ENCODE results near the gene FOXJ3.
A peak's percentile ranks its signal among the peaks of the same experiment; 100 is the strongest.

The FOXJ3 gene

DNA sequence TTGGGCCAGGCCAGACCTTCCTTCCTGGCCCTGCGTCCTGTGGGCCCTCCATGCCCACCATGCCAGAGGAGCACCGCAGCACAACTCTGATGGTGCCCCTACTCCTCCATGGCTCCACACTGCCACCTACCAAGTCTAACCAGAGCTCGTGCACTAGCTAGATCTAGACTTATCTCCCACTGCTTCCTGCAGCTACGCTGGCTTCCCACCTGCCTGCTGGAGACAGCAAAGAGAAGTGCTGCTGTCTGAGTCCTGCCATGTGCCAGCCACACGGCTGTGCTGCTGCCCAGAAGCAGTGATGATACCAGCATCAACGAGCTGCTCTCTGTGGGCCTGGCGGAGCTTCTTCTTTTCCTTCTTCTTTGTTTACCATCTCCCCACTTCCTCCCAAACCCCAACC, 177.4 kb downstream of the FOXJ3 start:
- Histone ChIP-seq H3K27ac (no peak overlapping the region), H3K4me3 (no peak overlapping the region)

DNA sequence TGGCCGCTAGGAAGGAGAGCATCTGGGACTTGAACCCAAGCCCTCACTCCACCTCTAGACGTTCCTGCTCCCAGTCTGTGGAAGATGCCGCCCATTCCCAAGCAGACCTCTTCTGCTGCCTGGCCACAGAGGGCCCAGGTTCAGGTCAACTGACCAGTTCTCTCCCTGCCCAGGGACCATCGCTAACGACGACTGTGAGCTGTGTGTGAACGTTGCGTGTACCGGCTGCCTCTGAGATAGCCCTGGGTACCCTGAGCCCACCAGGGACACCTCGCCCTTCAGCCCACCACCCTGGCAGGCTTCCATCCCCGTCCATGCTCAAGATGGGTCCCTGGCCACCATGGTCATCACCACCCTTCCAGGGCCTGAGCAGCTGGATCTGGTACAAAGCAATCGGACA, 179.7 kb downstream of the FOXJ3 start:
- no peak overlapping the region for H3K27ac ChIP-seq
- no peak overlapping the region for H3K4me3 ChIP-seq

DNA sequence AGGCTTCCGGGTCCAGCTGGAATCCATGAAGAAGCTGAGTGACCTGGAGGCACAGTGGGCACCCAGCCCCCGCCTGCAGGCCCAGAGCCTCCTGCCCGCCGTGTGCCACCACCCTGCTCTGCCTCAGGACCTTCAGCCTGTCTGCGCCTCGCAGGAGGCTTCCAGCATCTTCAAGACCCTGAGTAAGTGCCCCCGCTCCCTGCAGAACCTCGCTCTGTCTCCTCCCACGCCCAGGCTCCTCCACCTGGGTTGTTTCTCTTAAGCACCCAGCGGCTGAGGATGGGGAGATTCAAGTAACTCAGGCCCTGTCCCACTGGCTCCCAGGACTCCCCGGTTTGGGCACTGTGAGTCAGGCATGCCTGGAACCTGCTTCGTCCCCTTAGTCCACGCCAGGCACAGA, 180.3 kb downstream of the FOXJ3 start:
- Histone ChIP-seq H3K27ac (no peak overlapping the region), H3K4me3 (no peak overlapping the region)

DNA sequence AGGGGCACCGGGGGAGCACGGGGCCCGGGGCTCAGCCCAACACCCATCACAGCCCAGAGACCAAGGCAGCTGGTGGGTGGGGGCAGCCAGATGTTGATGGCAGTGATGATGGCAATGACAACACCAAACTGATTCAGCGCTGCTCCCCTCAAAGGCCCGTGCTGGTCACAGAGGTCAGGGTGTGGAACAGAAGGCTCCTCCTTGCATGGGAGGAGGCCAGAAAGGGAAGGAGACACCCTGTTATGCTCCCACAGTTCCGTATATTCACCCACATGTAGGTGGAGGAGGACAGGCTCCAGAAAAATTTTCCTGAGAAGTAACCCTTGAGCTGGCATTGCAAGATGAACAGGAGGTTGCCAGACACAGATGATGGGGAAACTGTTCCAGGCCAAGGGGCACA, 181.4 kb downstream of the FOXJ3 start:
- H3K27ac ChIP-seq, result no peak overlapping the region
- no peak overlapping the region for H3K4me3 ChIP-seq

DNA sequence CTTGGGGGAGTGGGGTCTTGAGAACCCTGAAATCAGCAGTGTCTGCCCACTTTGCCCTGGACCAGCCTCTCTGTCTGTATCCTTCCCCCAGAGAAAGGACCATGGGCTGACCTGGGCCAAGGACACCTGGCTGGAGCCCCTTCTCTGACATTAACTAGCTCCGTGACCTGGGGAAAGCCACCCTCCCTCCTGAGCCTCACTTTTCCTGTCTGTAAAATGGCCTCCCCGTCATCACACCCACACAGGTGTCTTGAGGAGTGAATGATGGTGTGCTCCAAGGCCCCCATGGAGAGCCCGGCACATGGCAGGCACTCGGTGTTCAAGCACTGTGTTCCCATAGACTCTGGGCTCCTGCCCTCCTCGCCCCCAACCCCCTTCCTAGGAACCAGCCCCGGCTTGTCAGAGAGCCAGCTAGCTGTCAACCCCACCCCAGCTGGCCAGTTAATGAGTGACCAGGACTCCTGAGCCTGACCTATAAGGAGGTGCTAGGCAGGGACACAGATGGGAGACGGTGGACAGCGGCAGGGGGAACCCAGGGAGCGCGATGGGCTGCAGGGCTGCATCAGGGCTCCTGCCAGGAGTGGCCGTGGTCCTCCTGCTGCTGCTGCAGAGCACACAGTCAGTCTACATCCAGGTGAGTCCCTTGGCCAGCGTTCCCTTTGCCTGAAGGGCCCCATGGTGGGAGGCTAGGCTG, 182.0 kb downstream of the FOXJ3 start, which contains the start of gene GUCA2B:
Gene GUCA2B, plus strand, starts transcription at position 504 of the 694 bp plus-strand sequence. Its CDS starts 41 bp downstream, at position 545.
- Histone ChIP-seq H3K27ac (no peak within 1 kb of the TSS), H3K4me3 (no peak within 1 kb of the TSS)

DNA sequence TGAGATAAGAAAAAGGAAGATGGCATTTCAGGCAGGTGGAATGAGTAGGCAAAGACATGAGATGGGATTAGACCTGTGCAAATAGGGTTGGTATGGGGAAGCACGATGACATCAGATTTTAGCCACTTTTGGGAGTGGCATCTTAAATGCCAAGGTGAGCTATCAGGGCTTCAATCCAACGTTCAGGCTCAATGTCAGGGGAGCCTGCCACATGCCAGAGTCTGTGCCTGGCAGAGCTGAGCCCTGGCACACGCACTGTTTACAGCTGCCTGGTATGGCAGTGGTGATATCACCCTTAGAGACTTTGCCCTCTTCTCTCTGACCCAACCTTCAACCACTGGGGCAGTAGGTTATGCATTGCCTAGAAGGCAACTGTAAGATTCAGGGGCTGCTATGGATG, 182.9 kb downstream of the FOXJ3 start:
- H3K4me3 ChIP-seq, result no peak overlapping the region
- H3K27ac ChIP-seq, result no peak overlapping the region

DNA sequence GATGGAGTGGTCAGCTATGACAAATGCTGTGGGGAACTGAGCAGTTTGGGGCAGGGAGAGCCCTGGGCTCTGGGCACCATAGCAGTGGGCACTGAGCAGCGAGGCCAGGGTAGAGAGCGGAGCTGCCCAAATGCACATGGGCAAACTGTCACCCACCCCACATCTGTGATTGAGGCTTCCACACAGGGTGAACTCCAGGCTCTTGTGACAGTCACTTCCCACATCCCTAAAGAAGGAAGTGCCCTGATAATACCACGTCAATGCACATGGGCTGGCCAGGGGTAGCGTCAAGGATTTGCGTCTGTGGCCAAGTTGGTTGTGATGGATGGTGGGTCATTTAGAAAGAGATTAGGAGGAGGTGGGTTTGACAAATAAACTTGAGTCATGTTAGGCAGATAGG, 184.4 kb downstream of the FOXJ3 start:
- Histone ChIP-seq H3K27ac (no peak overlapping the region), H3K4me3 (no peak overlapping the region)

DNA sequence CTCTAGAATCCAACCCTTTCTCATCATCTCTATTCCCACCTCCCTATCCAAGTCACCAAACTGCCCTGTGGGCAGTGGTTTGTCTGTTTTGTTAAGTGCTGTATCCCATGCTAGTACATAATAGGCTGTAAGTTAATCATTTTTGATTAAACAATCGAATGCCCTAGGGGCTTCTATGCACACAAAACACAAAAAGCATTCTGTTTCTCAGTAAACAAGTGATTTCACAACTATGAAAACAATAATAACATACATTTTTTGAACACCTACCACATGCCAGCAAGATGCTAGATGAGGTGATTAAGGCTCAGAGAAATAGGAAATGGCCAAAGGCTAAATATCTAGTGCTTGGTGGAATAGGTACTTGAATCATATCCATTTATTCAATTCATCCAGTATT, 186.9 kb downstream of the FOXJ3 start:
- Histone ChIP-seq H3K4me3 (no peak overlapping the region), H3K27ac (no peak overlapping the region)

DNA sequence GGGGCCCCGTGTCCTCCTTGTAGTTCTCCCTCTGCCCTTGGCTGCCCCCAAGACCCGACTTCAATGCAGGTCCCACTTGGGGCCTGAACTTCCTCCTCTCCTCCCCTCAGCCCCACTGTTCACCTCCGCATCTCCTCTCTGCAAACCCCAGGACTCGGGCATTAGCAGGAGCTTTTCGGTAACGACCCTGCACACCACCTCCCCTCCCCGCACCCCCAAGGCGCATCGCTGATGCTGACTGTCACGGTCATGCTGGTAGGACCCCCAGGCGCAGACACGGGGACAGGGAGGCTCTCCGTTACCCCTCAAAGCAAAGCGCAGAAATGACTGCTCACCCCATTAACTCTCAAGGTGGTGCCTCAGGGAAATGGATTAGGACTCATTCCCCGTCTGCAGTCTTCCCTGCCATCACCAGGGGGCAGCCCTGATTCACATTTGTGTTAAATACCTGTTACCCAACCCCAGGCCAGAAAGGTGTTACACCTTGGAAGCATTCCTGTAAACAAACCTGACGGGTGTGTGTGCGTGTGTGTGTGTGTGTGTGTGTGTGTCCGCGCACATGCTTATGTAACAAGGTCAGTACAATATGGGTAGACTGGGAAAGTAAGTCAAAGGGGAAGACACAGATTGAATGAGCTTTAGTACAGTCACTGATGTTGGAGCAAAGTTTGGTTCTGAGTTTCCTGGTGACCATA, 188.3 kb downstream of the FOXJ3 start:
- Histone ChIP-seq H3K4me3 (peak overlapping the region in 1 of 7 experiments; percentile 24), H3K27ac (no peak overlapping the region)

DNA sequence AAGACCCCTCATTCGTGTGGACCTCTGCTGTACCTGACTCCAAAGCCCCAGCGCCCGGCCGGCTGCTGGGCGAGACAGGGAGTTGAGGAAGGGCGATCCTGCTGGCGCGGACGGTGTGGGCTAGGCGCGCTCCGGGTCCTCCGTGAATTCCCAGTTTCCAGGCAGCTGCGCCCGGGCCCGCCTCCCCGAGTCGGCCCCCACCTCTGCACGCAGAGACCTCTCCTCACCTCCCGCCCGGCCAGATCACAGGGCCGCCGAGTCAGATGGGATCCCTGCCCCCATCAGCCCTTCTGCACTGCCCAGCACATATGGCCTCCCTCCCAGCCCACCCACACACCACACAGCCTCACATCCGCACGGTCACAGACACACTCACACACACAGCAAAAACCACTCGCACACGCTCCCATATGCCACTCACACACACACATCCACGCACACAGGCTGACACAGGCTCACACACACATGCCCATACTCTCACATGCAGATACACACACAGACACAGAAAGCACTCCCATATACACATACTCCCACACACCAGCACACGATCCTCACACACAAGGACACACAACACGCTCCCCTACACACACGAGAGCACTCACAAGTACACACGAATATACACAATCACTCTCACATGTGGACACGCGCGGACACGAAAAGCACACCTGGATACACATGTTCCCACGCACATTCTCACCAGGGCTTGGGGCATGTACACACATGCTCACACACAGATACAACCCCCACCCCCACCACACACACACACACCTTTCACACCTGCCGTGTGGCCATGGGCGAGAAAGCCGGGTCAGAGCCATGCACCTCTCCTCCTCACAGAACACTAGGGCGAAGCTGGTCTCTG, 189.0 kb downstream of the FOXJ3 start:
- H3K4me3 ChIP-seq, result no peak overlapping the region
- no peak overlapping the region for H3K27ac ChIP-seq

DNA sequence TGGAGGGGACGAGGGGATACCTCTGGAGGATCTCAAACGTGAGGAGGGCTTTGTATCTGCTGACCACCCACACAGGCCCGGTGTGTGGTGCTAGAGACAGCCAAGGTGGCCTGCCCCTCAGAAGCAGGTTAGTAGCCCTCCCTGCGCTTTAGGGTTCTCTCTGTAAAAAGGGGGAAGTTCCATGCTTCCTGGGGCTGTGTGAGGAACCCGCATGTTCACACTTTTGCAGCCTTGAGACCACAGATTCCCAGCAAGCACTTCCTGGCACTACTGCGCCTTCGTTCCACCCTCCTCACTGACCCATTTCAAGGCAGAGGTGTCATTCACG, 189.7 kb downstream of the FOXJ3 start:
- Histone ChIP-seq H3K27ac (no peak overlapping the region), H3K4me3 (no peak overlapping the region)

DNA sequence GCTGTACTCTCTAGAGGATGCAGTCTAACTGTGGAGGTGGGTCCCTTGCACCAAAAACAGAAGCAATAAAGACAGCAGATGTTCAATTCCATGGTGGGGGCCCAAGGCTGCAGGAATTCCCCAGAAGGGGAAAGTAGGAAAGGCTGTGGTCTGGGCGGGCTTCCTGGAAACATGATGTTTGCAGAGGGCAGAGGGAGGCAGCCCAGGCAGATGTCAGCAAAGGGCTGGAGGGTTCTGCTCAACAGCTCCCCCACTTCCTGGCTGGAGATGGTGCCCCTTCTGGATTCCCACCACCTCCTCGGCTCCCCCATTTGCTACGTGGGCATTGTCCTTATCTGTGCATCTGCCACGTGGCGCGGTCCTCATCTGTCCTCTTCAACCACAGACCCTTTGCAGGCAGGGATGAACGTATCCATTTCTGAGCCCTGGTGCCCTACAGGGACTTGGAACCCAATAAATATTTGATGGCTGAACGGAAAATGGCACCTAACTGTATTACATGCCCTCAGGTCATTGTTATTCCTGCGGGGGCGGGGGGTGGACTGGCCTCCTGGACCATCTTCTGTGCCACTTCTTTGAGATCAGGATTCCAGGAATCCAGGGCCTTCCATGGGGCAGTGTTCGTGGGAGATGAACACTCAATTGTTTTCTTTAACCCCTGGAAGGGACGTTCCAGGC, 190.2 kb downstream of the FOXJ3 start:
- no peak overlapping the region for H3K27ac ChIP-seq
- H3K4me3 ChIP-seq, result no peak overlapping the region

DNA sequence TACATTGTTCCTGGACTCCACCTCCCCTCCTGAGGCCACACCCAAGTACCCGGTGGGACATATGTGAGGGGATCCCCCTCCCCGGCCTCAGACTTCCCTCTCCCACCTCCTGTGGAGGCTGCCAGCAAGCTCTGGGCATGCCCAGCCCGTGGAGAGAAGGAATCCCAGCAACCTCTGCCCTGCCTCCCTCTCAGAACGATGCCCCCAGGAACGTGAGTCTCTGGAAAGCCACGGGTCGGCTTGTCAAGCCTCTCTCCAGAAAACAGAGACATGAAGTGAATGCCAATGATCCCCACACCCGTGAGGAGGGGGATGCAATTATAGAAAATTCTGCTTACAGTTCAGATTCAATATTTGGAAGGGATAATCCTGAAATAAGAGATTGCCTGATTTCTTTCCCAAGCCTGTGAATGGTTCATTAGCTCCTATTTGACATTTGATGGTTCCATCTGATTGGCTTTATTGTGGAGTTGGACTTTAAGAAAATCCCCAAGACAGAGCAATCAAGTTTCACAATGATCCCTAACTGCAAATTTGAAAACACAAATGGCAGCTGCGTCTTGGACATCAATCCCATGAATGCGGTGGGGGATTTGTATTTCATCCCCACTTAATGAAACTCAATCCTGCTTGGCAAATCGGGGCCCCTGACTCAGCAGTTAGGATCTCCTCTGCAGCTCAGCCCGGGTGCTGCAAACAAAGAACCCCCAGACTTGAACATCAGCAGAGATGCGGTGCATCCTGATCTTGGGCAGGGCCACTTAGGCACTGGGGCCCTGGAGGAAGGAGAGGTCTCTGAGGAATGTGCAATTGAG, 190.9 kb downstream of the FOXJ3 start:
- no peak overlapping the region for H3K4me3 ChIP-seq
- H3K27ac ChIP-seq, result no peak overlapping the region

DNA sequence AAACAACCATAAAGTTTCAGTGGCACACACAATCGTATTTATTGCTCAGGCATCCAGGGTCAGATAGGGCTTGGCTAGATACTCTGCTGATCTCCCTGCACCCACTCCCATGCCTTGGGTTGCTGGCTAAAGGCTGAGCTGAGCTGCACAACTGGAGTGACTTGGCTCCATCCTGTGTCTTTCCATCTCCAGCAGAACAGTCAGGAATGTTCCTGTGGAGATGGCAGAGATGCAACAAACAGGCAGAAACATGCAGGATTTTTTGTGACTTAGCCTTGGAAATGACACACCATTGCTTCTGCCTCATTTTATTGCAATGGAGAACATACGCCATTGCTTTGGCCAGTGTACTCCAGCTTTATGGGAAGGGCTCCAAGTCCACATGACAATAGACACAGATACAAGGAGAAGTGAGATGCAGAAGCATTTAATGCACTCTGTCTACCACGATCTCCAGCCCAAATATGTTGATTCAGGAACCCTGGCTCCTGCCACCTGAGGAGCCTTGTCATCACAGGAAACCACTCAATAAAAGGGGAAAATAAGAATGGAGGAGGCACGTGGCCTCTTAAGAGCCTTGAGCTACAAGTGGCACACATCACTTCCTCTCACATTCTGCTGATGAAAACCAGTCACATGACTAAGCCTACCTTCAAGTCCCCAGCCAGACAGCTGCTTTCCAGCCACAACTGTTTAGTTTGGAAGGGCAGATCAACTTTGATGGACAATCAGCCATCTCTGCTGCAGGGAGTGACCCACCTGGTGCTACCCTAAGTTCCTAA, 191.9 kb downstream of the FOXJ3 start:
- no peak overlapping the region for H3K4me3 ChIP-seq
- no peak overlapping the region for H3K27ac ChIP-seq

DNA sequence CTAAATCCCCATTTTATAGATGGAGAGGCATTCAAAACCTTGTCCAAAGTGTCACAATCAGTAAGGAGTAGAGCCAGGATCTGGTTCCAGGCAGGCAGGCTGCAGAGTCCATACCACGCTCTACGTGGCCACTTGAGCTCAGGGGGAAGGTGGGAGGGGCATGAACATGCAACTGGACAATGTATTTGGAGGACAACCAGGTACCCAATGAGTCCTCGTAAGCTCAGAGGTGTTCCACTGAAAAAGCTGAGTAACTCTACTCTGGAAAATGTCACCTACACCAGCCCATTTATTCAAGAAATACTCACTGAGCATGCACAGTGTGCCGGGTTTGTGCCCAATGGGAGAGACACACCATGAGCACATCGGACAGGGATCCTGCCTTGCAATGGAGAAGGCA, 193.1 kb downstream of the FOXJ3 start:
- H3K27ac ChIP-seq, result no peak overlapping the region
- H3K4me3 ChIP-seq, result no peak overlapping the region

DNA sequence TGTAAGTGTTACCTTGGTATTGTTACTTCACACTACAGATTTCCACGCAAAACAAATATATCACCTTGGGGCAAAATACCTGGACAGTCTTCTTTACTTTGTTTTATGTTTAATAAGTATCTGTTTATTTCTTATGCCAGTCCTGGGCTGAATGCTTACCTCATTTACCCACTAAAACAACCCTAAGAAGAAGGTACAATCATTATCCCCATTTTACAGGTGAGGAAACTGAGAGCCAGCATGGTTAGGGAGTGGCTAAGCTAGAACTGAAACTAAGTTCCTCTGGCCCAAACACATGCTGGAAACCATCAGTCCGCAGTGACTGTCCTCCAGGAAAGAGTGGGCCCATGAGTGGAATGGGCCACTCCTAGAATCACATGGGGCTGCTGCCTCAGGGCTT, 194.8 kb downstream of the FOXJ3 start:
- Histone ChIP-seq H3K4me3 (no peak overlapping the region), H3K27ac (no peak overlapping the region)

DNA sequence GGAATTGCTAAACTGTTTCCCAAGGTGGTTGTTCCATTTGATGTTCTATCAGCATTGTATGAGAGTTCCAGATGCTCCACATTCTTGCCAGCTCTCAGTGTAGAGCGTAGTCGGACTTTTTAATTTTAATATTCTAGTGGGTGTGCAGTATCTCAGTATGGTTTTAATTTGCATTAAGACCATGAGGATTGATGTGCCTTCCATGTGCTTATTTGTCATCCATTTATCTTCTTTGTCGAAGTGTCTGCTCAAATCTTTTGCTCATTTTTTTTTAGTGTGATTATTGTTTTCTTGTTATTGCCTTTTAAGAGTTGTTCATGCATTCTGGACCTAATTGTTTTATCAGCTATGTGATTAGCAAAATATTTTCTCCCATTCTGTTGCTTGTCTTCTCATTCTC, 195.6 kb downstream of the FOXJ3 start:
- H3K27ac ChIP-seq, result no peak overlapping the region
- H3K4me3 ChIP-seq, result no peak overlapping the region

DNA sequence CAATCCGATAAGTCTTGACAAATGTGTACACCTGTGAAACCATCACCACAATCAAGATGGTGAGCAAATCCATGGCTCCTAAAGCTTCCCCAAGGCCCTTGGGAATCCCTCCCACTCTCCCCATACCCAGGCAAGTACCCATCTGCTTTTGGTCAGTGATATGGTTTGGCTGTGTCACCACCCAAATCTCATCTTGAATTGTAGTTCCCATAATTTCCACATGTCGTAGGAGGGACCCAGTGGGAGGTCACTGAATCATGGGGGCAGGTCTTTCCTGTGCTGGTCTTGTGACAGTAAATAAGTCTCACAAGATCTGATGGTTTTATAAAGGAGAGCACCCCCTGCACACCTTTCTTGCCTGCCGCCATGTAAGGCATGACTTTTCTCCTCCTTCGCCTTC, 196.4 kb downstream of the FOXJ3 start:
- Histone ChIP-seq H3K27ac (no peak overlapping the region), H3K4me3 (no peak overlapping the region)

DNA sequence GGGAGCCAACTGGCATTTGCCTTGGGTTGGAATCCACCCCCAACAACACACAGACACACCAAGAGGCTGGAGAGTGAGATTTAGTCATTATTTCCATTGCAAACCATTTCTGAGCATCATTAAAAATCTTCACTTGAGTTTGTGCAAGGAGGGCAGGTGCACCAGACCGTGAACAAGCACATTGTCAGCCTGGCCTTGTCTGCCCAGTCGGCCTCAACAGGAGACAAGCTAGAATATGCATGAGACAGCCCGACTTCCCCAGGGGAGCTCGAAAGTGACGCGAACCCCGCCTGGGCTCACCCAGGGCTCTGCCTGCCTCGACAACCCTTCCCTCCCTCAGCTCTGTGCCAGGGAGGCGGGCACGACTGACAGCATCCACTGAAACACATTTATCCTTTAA, 197.3 kb downstream of the FOXJ3 start:
- no peak overlapping the region for H3K27ac ChIP-seq
- no peak overlapping the region for H3K4me3 ChIP-seq
